Gastroesophageal sphincter (tissue), 3 donors: ENCODE results near the gene MTIF3.

Experiments used
- CTCF ChIP-seq, 4 experiments: fragments of 200-600 bp in 2 of 4; fragments of 450-650 bp in 2 of 4; sonication (generic) in 1 of 4; IDR thresholded peaks; one replicate each; pipeline ENCODE4 v1.5.1; 2017 to 2019; ENCODE audit warnings: antibody characterized with exemption in 4 of 4, mild to moderate bottlenecking in 2 of 4, moderate library complexity in 2 of 4
- POLR2AphosphoS5 ChIP-seq: sonication (generic); formaldehyde crosslinking; IDR thresholded peaks from one replicate; pipeline ENCODE4 v1.6.1; 2017; ENCODE audit warnings: antibody characterized with exemption

- TF ChIP-seq CTCF (IDR thresholded peaks at IDR 0.05) (no peak), POLR2AphosphoS5 (no peak)
These were observed 41.4 kb downstream of the MTIF3 start for GRCh38 chr13:27409013-27409412.
